Fibroblast of lung (primary cell): ENCODE measurements around the gene CCDC57. TPM values are rescaled to one million over a fixed set of nuclear protein-coding genes. Genes with fewer than 3 reads are reported as not detected.

Experiments used
- DNase-seq, 2 donors: peaks; one replicate each; pipeline versions ENCODE4 v3.0.0 to v3.0.0-alpha.2; 2010; ENCODE audit warnings: low read depth in 2 of 2
- H2AFZ ChIP-seq: 2 replicates; pipeline ENCODE4 v1.5.1; 2012; ENCODE audit warnings: low read length, control low read depth, inconsistent platforms
- H3K27ac ChIP-seq: 2 replicates; pipeline ENCODE4 v1.5.1; 2011; ENCODE audit warnings: low read length, control low read depth; ENCODE audit not compliant: insufficient read depth
- H3K27me3 ChIP-seq: 2 replicates; pipeline ENCODE4 v1.5.1; 2011; ENCODE audit warnings: mild to moderate bottlenecking, low read length; ENCODE audit not compliant: control insufficient read depth, insufficient read depth
- H3K36me3 ChIP-seq: 2 replicates; pipeline ENCODE4 v1.5.1; 2011; ENCODE audit warnings: low read length; ENCODE audit not compliant: control insufficient read depth, insufficient read depth
- H3K4me1 ChIP-seq: 2 replicates; pipeline ENCODE4 v1.5.1; 2011; ENCODE audit warnings: low read length; ENCODE audit not compliant: control insufficient read depth, insufficient read depth; ENCODE audit errors: extremely low read depth
- H3K4me2 ChIP-seq: 2 replicates; pipeline ENCODE4 v1.5.1; 2011; ENCODE audit warnings: low read length, control low read depth; ENCODE audit not compliant: insufficient read depth; ENCODE audit errors: extremely low read depth
- H3K4me3 ChIP-seq, 4 experiments: fragments of 200-600 bp in 1 of 4; sonication (generic) in 1 of 4; replicated peaks in 1 of 4; 2 replicates each; pipeline ENCODE4 v1.5.1; 2011 to 2016; ENCODE audit warnings: low read length in 4 of 4, low read depth in 3 of 4, mild to moderate bottlenecking in 3 of 4, control low read depth in 2 of 4, inconsistent platforms in 1 of 4, mixed read lengths in 1 of 4; ENCODE audit not compliant: insufficient read depth in 1 of 4; ENCODE audit errors: control extremely low read depth in 1 of 4
- H3K79me2 ChIP-seq: 2 replicates; pipeline ENCODE4 v1.5.1; 2012; ENCODE audit warnings: mild to moderate bottlenecking, low read length, inconsistent platforms; ENCODE audit not compliant: control insufficient read depth, insufficient read depth
- H3K9ac ChIP-seq: 2 replicates; pipeline ENCODE4 v1.5.1; 2011; ENCODE audit warnings: mild to moderate bottlenecking, low read length, control low read depth; ENCODE audit not compliant: insufficient read depth
- H3K9me3 ChIP-seq: 2 replicates; pipeline ENCODE4 v1.5.1; 2012; ENCODE audit warnings: low read depth, low read length; ENCODE audit not compliant: control insufficient read depth, insufficient read depth
- H4K20me1 ChIP-seq: 2 replicates; pipeline ENCODE4 v1.5.1; 2011; ENCODE audit warnings: low read length; ENCODE audit not compliant: control insufficient read depth, insufficient read depth; ENCODE audit errors: extremely low read depth
- CTCF ChIP-seq, 2 donors: IDR thresholded peaks in 1 of 2; conservative IDR thresholded peaks in 1 of 2; 1 replicate in 1 of 2; 2 replicates in 1 of 2; pipeline ENCODE4 v1.5.1; 2011 to 2012; ENCODE audit warnings: low read length in 2 of 2, control low read depth in 1 of 2, inconsistent platforms in 1 of 2, low read depth in 1 of 2, mild to moderate bottlenecking in 1 of 2
- EZH2 ChIP-seq: IDR thresholded peaks from 2 replicates; pipeline ENCODE4 v1.5.1; 2012; ENCODE audit warnings: low read length, control low read depth, mild to moderate bottlenecking; ENCODE audit errors: missing control alignments
- polyA plus RNA-seq, 2 donors: library from polyadenylated mRNA; depleted of rRNA in 1 of 2; stranded (reverse) in 1 of 2; unstranded in 1 of 2; fragments of >200 nt; gene quantifications; 2 replicates each; pipeline ENCODE4 v1.2.1, GENCODE V29; 2011 to 2012; ENCODE audit warnings: missing spikeins in 1 of 2
- total RNA-seq: library from RNA; depleted of rRNA; stranded (reverse); fragments of >200 nt; gene quantifications from 2 replicates; pipeline ENCODE4 v1.2.1, GENCODE V29; 2014

CCDC57 gene
- total and polyA plus RNA-seq, 2 donors (not counting 1 experiment from before 2014, with no cell fraction given), result 7.1 to 10.1 TPM

- no peak overlapping the region for H3K27ac ChIP-seq
- H3K4me2 ChIP-seq, result no peak overlapping the region
- no peaks in the 10 kb centered on the region for H3K9me3 ChIP-seq
- no peak overlapping the region for H3K9ac ChIP-seq
- no peak for DNase-seq
- H3K4me3 ChIP-seq, result no peak overlapping the region
- H3K4me1 ChIP-seq, result no peaks in the 10 kb centered on the region
- H3K79me2 ChIP-seq, result no peaks in the 10 kb centered on the region
- H3K36me3 ChIP-seq, result peaks cover 2% of the 10 kb centered on the region
- no peak overlapping the region for H2AFZ ChIP-seq
- no peaks in the 10 kb centered on the region for H4K20me1 ChIP-seq
- TF ChIP-seq CTCF (conservative IDR thresholded peaks at IDR 0.05 in 1 of 2, IDR thresholded peaks at IDR 0.05 in 1 of 2; ENCODE audit: low read depth in 1 of 2, low read length in 2 of 2), result no peak
- TF ChIP-seq EZH2, result no peak
- no peaks in the 10 kb centered on the region for H3K27me3 ChIP-seq
Measured at GRCh38 chr17:82184761-82185160, 27.9 kb downstream of the CCDC57 start.

- no peak overlapping the region for H3K9ac ChIP-seq
- no peak for DNase-seq
- TF ChIP-seq CTCF (conservative IDR thresholded peaks at IDR 0.05 in 1 of 2, IDR thresholded peaks at IDR 0.05 in 1 of 2; ENCODE audit: low read depth in 1 of 2, low read length in 2 of 2), result no peak
- no peak for TF ChIP-seq EZH2
Measured at GRCh38 chr17:82180776-82181528, 31.7 kb downstream of the CCDC57 start.

DNA sequence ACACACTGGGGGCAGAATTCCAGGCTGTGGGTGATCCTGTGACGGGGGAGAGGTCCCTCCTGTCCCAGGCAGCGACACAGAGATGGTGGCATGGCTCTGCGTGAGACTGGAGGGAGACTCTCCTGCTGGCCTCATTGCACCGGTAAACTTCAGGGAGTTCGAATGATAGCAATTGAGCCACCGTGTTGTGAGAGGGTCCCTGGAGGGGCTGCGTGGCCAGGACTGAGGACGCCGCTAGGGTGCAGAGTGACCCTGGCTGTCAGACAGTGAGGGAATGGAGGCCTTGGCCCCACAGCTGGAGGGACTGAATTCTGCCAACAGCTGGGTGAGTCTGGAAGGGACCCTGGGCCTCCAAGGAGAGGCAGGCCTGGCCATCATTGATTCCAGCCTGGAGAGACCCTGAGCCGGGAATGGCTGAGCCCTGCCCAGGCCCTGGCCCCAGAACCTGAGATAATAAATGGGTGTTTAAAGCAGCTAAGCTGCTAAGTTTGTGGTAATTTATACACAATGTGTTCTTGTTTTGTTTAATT is 32.6 kb downstream of the CCDC57 start:
- TF ChIP-seq CTCF (conservative IDR thresholded peaks at IDR 0.05 in 1 of 2, IDR thresholded peaks at IDR 0.05 in 1 of 2; ENCODE audit: low read depth in 1 of 2, low read length in 2 of 2) (no peak), EZH2 (no peak)
- Histone ChIP-seq H3K9me3 (no peaks in the 10 kb centered on the region), H3K27ac (no peak overlapping the region), H3K4me2 (no peak overlapping the region), H3K4me1 (no peaks in the 10 kb centered on the region), H3K27me3 (no peaks in the 10 kb centered on the region), H2AFZ (no peak overlapping the region), H3K79me2 (no peaks in the 10 kb centered on the region), H3K36me3 (peaks cover 2% of the 10 kb centered on the region), H3K4me3 (no peak overlapping the region), H3K9ac (no peak overlapping the region), H4K20me1 (no peaks in the 10 kb centered on the region)
- no peak for DNase-seq

More at GRCh38 chr17:82180776-82181528, 31.7 kb downstream of the CCDC57 start:
- Histone ChIP-seq H3K9me3 (no peaks in the 10 kb centered on the region), H3K79me2 (no peaks in the 10 kb centered on the region), H2AFZ (no peak overlapping the region), H3K27me3 (no peaks in the 10 kb centered on the region), H3K27ac (no peak overlapping the region), H4K20me1 (no peaks in the 10 kb centered on the region), H3K4me3 (no peak overlapping the region), H3K4me2 (no peak overlapping the region), H3K4me1 (no peaks in the 10 kb centered on the region), H3K36me3 (peaks cover 2% of the 10 kb centered on the region)
